GM18909 (cell line): ENCODE data around the gene UNC13D.
A peak's percentile ranks its signal among the peaks of the same experiment; 100 is the strongest.

Experiments
- ATAC-seq: cut with Tn5 transposase; IDR thresholded peaks from one replicate; pipeline ENCODE4 v1.9.1; 2021; ENCODE audit warnings: mild to moderate bottlenecking; ENCODE audit not compliant: unreplicated experiment, poor library complexity

Gene UNC13D

DNA sequence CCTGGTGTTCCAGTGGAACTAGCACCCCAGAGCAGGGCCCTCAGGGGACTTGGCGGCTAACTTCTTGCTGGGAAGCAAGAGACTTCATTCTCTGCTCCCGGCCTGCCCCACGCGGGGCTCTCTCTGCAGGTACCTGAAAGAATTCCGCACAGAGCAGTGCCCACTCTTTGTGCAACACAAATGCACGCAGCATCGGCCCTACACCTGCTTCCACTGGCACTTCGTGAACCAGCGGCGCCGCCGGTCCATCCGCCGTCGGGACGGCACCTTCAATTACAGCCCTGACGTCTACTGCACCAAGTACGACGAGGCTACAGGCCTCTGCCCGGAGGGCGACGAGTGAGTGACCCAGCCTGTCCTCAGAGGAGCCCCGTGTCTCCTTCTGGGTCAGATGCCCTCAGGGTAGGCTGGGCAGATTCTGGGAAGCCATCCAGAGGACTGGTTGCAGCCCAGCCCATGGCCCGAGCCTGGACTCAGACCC lies 34.5 kb downstream of the UNC13D start:
- no peak for ATAC-seq

DNA sequence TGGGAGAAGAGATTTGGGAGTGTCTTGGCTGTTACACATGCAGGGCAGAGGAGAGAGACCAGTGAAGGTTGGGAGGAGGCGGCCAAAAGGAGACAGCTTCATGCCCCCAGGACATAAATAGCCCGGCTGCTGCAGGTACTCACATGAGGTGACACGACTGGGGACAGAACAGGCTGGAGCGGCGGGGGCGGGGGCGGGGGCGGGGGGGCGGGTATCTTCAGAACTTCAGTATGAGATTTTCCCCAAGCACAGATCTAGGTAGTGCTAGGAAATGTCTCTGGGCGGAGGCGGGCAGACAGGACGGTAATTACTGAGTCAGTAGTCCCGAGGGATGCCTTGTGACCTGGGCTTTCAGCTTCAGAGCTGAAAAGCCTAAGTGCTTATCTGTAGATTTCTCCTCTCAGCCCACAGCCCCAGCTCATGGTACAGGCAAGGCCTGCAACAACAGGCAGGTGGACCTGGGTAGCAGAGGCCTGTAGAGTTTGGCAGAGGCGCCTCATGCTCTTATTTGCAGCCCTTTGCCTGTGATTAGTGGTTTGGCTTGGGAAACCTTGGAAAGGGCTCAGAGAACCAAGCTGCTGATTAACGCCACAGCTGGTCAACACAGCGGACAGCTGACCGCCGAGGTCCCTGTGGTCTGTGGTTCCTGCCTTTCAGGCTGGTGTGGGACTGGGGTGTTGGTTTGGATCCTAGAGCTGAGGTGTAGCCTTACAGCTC lies 35.1 kb downstream of the UNC13D start:
- ATAC-seq, result peak; percentile 69

DNA sequence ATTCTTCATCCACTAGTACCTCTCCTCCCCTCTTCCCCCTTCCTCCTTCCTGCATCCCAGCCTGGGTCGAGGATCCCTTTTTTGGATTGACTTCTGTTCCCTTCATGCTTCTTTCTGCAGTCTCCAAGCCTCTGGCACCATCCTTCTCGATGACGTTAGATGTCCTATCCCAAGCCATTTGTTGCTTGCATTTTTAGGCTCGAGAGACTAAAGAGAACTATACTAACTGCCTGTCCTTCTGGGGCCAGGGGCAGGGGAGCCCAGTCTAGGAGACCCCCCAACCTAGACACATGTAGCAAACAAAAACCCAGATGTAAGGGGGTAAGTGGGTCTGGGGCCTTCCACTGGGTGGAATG lies 35.7 kb downstream of the UNC13D start:
- no peak for ATAC-seq

DNA sequence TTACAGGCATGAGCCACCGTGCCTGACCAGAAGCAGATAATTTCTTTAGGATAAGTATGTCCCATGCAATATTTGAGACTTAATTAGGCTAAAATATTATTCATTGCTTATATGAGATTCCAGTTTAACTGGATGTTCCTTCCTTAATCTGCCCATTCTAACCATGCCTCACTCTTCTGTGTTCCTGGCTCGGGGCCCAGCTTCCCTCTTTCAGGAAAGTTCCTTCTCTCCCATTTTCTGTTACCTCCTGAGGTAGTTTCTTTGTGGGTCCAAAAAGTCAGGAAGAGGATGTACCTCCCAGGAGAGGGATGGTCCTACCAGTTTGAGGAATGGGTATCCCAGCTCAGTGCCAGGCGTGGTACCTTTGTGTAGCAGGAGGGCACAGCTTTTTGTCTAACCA lies 36.3 kb downstream of the UNC13D start:
- no peak for ATAC-seq

DNA sequence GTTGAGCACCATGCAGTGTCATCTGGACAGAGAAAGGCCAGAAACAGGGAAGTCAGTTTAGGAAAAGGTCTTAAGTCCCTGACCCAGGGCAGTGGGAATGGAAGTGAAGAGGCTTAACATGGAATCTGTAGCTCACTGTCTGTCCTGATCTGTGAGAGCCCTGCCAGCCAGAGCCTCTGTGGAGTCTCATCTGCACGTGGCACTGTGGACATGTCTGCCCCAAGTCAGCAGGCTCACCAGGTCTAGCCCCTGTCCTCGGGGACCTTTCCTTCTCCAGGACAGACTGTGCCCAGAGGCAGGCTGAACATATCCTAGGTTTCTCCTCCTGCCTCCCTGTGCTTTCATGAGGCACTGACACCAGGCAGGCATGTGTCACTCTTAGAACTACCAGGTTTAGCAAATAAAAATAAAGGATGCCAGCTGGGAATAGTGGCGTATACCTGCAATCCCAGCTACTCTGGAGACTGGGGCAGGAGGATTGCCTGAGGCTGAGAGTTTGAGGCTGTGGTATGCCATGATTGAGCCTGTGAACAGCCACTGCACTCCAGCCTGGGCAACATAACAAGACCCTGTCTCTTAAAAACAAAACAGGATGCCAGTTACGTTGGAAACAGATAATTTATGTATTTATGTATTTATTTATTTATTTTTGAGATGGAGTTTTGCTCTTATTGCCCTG lies 37.2 kb downstream of the UNC13D start:
- ATAC-seq, result no peak

DNA sequence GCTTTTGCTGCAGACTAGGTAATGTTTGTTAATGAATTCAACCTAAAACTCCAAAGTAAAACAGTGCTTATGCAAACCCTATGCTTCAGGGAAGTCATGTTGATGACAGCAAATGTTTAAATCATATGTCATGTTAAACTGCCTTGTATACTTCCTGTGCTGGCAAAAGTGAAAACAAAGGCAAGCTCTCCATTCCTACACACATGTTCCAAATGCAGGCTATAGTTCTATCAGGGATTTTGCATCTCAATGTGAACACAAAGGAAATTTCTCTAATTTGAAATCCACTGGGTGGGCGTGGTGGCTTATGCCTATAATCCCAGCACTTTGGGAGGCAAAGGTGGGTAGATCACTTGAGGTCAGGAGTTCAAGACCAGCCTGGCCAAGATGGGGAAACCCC lies 40.3 kb downstream of the UNC13D start:
- no peak for ATAC-seq

DNA sequence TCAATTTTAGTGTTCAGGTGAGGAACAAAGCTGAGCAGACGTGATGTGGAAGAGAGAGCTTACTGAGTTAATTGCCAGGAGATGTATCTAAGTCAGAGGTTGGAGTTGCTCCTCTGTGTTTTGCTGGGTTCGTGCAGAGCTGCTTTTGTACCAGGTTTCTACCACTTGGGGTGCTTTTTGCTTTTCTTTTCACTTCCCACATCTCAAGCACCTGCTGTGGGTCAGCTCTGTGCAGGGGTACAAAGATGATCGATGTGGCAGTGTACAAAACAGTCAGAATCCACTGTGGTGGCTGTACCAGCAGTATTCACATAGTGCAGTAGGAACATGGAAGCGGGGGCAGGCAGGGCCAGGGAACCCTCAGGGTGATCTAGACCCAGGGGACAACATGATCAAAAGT lies 44.8 kb downstream of the UNC13D start:
- no peak for ATAC-seq

DNA sequence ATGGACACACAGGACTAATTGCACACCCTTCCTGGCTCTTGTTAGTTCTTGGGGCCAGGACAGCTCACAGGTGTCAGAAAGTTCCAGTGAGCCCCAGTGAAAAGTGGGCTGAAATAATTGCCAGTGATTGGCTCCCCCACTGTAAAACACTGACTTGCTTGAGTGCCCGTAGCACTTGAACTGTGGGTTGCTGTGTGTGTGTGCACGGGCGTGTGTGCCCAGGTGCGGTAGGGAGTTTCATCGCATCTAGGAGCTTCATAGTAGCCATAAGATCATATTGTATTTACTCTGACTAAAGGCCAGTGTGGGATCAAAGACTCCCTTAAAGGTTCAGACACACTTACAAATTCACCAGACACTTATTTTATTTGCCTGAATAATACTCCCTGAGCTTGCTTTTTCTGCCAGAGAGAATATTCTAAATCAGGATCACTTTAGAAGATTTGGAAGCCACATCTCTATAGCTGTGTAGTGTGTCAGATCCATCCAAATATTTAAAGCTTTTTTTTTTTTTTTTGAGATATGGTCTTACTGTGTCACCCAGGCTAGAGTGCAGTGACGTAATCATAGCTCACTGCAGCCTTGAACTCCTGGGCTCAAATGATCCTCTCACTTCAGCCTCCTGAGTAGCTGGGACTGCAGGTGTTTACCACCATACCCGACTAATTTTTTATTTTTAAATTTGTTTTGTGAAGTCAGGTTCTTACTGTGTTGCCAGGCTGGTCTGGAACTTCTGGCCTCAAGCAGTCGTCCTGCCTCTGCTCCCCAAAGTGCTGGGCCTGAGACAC lies 48.2 kb downstream of the UNC13D start:
- no peak for ATAC-seq

DNA sequence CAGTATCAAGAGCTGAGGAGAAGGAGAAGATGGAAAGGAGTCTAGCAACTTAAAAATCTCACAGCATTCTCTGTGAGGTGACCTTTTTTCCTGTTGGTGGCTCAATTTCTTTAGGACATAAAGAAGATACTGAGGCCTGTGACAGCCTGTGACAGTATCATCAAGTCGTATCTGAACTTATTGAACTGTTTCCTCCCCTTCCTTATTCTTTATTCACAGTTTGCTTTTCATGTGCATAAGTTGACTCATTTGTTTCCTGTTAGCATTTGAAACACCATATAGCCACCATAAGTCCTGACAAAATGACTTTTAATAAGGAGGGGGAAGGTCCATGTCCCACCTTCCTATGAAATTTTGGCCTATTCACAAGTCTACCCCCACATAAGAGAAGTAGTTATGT lies 50.7 kb downstream of the UNC13D start:
- no peak for ATAC-seq

DNA sequence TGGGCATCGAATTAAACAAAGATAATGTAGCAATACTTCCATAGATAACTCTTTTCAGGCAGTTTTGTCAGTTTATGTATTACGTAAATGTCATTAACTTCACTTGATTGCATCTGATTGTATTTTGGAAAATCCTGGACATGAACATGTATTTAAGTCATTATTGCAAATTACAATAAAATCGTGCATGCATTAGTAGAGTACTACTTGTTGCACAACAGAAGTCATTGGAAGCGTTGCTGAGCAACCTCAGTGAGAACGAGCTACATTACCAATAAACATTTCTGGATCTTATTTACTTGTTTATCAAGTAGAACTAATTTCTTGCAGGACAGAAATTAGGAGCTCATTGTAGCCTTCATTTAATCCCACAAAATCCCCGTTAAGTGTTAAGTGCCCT lies 53.0 kb downstream of the UNC13D start:
- no peak for ATAC-seq

DNA sequence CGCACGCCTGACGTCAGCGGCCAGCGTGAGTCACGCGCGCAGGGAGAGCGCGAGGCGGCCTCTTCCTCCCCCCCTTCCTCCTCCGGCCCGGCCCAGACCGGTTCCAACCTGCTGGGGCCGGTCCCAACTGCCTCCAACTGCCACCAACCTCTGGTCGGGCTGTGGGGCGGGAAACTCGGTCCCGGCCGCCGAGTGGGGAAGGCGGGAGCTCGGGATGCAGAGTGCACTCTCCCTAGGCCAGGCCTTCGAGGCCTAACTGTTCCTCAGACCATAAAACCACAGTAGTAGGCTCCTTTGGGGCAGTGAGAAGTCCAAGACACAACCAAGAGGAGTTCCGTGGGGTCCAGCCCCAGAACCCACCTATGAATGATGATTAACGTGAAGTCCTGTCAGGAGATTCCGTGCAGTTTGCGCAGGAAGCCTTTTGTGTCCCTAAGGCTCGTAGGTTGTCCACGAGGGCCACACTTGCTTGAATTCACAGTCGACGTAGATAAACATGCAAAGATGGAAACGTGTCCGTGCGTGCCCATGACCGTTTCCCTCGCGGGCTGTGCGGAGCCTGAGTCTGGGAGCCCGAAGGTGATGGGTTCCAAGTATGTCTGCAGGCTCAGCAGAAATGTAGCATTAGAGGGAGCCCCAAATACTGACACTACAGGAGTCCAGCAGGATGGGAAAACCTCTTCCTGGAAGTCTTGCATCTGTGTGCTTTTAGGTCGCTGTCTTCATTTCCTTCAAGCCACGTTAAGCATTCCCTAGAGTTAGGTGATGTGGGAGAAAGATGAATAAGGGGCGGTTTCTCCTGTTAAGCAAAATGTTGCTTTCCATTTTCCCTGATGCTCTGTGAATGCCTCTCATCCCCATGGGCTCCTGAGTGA lies 59.0 kb downstream of the UNC13D start:
- ATAC-seq, result peak; percentile 53

DNA sequence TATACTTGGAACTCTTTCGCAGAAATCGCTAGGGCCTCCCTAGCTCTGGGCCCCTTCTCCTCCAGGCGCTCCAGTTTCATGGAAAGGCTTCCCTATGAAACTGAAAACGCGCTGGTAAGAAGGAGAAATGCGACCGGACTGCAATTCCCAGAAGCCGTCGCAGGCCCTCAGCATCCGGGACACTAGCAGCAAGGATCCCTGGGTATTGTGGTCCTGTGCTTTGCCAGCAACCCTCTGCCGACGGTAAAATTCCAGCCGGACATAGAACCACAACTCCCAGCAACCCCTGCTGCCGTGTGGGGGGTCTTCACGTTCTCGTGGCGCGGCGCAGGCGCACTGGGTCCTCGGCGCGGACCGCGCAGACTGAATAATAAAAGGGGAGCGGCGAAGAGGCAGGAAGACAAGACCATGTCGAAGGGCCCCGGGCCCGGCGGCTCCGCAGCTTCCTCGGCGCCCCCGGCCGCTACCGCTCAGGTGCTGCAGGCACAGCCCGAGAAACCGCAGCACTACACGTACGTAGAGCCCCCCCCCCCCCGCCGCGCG lies 59.7 kb downstream of the UNC13D start, which contains the start of gene UNK:
UNK (plus strand) TSS at position 334 of the 543 bp plus-strand sequence; CDS start at position 409, 75 bp downstream.
- ATAC-seq, result peak; percentile 60

DNA sequence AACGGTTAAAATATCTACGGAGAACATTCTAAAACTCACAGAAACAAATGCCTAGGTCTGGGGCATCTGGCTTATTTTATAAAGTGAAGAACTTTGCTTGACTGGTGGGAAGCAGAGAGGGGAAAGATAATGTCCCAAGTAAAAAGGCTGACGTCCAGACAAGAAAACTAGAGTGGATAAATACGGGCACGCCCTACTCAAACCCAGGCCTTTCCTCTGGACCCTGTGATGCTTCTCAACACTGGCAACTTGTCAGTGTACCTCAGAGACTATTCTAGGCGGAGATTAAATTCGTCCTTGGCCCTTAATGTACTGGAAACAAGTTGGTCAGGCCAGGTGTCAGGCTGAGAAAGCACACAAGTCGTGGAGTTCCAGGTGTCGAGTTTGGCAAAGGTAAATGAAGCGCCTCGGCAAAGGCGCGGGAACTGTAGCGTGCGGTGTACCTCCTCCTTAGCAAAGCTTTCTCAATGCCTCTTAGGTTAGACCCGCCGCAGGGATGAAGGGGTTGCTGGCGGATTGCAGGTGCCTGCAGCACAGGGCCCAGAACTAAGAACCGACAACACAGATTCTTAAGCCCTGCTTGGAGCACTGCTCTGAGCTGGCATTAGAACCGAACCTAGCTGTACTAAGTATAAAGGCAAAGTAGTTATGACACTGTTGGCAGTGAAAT lies 60.3 kb downstream of the UNC13D start:
- ATAC-seq, result peak; percentile 0

DNA sequence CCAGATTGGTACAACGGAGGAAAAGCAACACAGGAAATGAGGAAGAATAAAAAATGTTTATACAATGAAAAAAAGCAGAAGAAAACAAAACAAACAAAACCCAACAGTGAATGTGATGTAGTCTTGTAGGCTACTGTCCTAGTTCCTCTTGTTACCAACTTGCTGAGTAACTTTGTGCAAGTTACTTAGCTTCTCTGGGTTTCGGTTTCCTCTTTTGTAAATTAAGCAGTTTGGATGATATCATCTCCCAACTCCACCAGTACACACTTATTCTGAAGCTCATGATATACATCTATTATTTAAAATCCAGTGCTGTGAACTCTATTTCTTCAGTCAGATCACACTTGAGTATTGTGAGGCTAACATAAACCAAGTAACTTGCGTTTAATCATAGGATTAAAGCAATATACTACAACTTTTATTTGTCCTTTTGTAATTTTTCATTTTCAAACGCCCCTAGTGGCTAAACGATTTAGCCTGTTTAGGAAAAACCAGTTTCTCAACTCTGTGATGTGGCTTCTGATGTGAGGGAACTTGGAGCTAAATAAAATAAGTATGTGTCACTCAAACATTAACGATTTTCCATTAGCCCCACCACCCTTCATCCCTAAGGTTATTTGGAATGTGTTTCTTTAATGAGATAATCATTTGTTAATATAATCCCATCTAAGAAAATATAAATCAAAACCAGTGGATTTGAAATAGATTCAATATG lies 61.0 kb downstream of the UNC13D start:
- no peak for ATAC-seq

DNA sequence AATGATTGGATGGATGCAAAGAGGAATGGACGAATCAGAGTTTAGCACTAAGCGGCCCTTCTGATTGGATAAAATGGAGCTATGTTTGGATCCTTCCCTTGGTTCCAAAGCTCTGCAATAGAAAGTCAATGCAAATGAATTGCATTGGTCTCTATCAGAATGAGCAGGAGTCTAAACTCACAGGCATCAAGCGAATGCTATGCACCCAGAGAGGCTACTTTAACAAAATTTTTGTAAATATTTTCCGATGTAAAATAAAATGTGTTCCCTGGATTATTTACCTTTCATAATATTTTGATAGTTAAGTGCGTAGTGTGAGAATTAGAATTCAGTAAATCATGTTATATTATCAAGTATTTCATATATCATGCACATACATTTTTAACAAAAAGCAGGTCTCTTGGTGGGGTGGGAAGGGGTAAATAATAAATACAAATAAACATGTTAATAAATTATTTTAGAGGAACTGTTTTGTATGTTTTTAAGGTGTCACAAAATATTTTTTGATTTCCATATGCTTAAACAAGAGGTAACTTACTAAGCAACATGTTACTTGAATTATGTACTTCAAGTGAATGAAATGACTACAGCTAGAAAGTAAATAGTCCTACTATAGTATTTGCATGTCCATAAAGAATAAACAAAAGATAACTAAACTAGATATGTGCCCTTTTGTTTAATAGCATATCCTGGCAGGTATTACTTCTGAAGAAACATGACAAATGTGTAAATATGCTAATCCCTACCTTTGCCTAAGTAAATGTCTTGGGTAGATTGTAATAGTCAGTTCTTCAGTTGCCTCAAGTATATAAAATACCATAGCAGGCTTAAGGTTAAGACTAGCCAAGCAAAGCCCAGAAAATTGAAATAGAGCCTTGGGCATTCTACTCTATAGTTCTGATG lies 64.0 kb downstream of the UNC13D start:
- ATAC-seq, result no peak

DNA sequence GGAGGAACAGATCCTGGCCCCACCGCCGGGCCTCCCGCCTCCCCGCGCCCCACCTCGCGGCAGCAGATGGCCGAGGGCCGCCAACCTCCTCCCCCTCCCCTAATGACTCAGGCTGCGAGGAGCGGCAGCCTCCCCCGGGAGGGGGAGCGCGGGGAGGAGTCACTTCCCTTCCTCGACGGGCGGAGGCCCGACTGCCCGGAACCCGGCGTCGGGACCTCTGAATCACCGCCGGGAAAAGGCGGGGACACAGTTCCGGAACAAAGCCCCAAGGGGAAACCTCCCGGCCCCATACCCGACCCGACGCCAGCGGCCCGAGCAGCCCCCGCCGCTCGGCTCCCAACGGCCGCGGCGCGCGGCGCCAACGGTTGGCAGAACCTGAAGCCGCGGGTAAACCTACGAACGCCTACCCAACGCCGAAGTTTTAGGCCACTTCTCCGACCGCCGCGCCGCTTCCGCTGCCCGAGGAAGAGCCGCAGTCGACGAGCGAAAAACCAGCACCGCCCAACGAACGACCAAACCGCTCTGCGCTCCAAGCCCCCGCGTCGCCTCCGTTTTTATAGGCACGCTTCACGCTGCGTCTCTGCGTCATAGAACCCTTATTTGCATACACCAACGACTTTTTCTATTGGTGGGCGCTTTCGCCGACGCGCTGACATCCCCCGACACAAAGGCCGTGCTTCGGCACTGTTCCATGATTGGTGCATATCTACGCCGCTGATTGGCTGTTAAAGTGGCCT lies 64.8 kb downstream of the UNC13D start:
- peak; percentile 72 for ATAC-seq

DNA sequence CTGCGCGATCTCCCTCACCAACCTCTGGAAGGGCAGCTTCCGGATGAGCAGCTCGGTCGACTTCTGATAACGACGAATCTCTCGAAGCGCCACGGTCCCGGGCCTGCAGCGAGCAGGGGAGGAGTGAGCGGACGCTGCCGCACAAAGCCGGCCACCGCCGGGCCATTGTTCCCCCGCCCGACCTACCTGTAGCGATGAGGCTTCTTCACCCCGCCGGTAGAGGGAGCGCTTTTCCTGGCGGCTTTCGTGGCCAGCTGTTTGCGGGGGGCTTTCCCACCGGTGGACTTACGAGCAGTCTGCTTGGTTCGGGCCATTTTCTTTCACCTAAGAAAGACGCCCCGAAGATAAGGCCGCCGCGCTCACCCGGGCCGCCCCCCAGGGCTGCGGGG lies 65.3 kb downstream of the UNC13D start:
- peak; percentile 11 for ATAC-seq
